GM21723 (cell line): ENCODE measurements around the gene SLC46A1.

Source experiments
- ATAC-seq: cut with Tn5 transposase; IDR thresholded peaks from one replicate; pipeline ENCODE4 v1.9.1; 2021; ENCODE audit warnings: mild to moderate bottlenecking, moderate library complexity; ENCODE audit not compliant: unreplicated experiment

The SLC46A1 gene

DNA sequence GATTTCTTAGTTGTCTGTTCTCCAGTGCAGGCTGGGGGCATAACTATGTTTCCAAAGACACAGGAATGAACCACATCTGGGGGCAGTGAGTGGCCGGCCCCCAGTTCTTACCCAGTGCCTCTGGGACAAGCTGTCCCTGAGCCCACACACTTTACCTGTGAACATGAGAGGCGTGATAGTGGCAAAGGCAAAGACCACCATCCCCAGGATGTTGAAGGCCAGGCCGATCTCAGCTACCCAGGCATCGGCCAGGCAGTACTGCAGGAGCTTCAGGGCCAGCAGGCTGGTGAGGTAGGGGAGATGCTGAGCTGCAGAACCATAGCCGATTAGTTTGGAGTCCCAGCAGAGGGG, 1.6 kb downstream of the SLC46A1 start:
- no peak for ATAC-seq

DNA sequence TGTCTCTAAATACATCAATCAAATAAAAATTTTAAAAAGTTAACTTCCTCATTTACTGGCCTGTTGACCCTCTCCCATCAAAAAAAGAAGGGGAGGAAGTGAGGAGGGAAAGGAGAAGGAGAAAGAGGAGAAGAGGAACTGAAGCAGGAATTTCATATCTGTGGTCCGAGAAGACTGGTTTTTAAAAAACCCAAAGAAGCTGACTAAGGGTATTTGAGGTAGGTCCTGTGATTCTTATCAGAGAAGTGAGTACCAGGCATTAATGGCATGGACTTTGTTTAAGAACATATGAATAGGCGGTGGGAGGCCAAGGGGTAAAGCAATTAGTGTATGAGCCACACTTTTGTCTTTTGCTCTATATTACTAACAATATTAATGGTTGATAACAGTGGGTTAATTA, 2.0 kb downstream of the SLC46A1 start:
- no peak for ATAC-seq

DNA sequence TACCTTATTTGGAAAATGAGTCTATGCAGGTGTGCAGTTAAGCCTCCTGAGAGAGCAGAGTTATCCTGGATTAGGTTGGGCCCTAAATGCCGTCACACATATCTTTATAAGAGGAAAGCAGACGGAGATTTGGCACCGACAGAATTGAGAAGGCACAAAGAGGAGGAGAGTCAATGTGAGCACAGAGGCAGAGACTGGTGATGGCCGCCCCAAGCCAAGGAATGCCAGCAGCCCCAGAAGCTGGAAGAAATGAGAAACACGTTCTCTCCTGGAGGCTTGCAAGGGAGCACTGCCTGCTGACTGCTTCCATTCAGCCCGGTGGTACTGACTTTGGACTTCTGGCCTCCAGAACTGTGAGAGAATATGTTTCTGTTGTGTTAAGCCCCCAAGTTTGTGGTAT, 3.2 kb downstream of the SLC46A1 start:
- ATAC-seq: no peak

DNA sequence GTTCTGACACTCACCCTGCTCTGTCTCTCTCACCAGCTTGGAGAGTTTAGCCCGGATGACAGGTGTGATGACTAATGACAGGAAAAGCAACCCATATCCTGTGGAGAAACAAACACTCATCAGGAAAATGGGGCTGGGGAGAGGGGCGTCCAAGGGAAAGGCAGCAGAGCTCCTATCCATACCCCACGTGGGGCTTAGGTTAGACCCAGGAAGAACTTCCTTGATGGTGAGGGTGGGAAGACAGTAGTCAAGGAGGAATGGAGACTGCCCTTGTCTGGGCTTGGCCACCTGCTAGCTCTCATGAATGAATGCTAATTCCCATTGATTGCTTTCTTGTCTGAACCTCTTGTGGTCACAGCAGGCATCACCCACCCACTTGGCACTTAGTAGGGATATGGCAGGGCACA, 3.8 kb downstream of the SLC46A1 start:
- no peak for ATAC-seq

DNA sequence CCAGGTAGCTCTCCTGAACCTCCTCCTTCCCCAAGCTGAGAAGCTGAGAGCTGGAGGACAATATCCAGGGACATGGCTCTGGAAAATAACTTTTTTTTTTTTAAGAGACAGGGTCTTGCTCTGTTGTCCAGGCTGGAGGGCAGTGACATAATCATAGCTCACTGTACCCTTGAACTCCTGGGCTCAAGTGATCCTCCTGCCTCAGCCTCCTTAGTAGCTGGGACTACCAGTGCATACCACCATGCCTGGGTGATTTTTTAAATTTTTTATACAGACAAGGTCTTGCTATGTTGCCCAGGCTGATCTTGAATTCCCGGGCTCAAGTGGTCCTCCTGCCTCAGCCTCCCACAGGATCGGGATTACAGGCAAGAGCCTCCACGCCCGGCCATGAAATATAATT, 6.2 kb downstream of the SLC46A1 start:
- no peak for ATAC-seq

DNA sequence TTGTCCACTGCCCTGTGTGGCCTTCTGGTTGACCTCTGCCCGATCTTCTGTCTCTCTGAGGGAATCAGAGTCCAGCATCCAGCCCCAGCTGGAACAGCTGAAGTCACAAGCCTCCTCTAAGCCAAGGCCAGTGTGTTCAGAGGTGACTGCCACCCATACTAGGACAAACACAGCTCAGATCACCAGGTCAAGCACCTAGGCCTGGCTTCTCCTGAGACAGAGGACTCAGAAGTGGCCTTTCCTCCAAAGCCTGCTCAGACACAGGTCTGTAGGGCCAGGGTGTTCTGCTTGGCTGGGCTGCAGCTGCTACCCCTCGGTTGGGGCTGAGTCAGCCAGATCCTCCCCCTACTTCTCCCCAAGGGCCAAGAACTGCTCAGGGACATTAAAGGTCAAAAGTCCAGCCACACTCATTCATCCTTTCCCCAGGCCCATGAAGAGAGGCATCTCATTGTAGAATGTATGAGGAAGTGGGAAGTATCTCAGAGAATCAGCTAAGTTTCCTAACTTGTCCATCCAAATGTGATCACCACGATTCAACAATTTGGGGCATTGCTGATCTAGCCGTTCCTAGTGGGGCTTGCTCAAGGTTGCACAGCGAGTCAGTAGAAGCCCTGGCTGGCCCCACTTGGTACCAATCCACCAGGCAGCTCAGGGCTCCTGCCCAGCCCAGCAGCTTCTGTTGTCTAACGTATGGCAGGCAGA, 7.6 kb downstream of the SLC46A1 start:
- ATAC-seq: no peak

DNA sequence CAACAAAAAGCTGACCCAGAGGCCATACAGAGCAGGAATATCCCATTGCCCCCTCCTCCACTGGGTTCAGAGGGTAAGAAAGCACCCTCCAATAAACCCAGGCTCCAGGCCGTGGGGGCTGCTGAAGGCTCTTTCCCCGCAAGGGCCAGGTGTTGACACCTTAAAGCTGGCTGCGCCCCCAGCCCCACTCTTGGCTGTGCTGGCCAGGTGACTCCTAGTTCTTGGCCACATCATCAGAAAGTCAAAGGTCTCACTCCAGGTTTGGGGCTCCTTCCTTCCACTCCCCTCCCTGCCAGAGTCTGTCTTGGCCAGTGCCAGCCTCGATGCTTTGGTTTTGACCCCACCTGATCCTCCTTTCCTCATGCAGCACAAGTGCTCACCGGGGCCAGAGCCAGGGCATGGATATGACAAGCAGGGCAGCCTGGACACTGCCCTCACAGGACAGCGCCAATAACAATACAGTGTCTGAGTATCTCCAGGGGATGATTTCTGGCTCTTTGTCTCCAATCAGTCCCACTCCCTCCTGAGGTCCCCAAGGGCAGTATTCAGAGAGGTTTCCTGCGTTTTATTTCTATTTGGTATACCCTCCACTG, 8.2 kb downstream of the SLC46A1 start:
- ATAC-seq: no peak

DNA sequence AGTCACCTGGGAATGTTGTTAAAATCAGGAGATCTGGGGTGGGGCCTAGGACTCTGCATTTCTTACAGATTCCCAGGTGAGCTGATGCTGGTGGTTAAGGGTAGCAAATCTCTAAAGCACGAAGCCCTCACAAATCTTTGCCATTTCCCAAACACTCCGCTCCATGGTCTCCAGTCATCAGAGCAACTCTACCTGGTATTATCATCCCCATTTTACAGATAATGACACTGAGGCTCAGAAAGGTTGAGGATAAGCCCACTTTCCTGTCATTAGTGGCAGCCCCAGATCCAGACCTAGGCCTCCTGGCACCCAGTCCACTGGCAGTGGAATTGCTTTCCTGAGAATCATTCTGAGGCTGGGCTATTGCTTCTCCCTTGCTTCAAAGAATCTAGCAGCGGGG, 8.7 kb downstream of the SLC46A1 start:
- ATAC-seq: no peak

DNA sequence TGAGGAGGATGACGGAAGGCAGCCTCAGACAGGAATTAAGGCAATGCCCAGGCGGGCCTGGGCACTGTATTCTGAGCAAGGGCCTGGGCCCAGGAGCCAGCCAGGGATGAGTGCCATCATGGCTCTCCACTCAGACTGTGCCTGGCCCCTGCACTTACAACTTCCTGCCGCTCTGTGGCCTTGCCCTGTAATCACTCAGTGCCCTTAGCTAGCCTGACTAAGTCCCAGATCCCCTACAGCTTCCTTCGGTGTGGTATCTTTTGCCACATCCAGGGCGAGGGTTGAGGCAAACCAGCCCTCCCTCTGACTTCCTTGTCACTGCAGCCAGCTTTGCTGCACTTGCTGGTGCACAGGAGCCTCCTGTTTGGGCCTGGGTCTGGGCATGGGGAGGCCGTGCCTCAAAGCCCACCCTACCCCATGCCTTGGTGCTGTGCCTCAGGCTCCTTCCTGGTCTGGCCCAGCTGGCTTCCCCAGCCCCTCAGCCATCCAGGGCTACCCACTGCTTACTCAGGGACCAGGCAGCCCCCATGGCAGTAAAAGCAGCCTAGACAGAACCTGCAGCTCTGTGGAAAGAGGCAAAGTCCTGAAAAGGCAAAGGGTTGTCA, 9.3 kb downstream of the SLC46A1 start:
- ATAC-seq: no peak

DNA sequence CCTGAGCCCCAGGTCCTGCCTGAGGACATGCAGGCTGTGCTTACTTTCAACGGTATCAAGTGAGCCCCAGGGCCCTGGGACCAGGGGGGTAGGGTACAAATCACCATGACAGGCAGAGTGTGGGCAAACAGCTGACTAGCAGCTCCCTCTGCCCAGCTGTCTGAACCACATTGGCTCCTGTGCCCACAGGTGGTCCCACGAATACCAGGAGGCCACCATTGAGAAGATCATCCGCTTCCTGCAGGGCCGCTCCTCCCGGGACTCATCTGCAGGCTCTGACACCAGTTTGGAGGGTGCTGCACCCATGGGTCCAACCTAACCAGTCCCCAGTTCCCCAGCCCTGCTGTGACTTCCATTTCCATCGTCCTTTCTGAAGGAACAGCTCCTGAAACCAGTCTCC, 10.0 kb downstream of the SLC46A1 start:
- ATAC-seq: no peak

DNA sequence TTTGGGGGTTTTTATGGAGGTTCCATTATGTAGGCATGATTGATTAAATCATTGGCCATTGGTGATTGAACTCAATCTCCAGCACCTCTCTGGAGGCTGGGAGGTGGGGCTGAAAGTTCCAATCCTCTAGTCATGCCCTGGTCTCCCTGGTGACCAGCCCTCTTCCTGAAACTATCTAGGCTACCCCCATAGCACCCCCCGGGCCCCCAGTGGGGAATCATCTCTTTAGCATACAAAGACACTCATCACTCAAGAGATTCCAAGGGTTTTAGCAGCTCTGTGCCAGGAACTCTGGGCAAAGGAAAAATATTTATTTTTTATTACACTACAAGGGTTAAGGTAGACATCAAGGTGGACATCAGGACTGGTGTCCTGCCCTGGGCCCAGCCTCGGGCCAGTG, 10.6 kb downstream of the SLC46A1 start:
- no peak for ATAC-seq

DNA sequence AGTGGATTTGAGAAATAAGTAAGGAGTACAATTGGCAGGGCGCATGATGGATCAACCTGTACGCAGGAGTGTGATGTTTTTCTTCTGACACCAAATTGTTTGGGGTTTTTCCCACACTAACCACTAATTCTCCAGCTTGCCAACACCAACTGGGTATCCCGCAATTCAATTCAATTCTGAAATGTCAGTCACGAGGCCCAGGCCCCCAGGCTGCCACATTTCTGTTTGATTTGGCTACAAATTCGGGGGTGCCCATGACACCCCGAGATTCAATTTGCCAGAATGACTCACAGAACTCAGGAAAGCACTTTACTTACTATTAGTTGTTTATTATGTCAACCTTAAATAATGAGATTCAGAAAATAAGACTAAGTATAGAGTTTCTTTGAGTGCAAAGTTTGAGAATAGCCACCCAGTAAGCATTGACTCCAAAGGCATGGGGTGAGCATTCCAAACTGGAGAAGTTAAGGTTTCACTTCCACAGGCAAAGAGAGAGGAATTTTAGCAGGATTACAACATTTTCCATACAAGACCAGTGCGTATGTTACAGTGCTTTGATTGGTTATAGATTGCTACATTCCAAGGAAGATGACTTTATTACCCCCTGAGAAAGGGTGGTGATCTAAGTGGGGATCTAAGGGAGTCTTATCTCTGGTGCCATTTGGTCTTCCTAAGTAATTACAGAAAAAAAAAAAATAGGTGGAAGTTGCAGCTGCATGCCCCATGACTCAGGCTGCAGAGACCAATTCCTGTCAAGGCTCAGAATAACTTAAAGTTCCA, 11.5 kb downstream of the SLC46A1 start:
- ATAC-seq: no peak

DNA sequence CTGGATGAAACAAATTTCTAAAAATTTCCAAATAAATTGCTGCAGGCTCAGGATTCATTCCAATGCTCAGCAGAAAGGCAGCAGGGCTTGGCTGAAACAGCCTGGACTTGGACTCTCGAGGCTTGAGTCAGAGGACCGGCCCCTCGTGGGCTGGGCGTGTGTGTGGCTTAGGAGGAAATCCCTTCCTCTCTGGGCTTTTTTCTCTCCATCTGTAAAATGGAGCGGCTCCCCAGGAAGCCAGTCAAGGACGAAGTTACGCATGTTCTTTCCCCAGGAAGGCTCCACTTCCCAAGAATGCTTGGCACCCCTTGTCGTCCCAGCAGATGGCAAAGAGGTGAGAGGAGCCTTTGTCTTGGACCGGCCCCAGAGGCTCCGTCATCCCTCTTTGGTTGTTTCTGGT, 13.5 kb downstream of the SLC46A1 start:
- ATAC-seq: no peak

DNA sequence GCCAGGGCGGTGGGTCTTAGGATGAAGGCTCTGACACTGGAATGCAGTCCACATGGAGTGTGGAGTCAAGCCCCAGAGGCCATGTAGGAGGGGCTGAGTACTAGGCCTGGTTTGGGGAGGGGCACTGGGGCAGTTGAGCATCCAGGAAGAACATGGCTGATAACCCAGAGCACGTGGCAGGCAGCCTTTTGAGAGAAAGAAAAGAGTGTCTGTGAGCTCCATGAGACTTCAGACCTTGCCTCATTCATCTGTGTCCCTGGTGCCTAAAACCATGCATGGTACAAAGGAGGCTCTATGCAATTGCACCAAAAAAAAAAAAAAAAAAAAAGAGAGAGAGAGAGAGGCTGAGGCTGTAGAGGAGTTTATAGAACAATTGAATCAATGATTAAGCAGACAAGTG, 14.6 kb downstream of the SLC46A1 start:
- ATAC-seq: no peak

DNA sequence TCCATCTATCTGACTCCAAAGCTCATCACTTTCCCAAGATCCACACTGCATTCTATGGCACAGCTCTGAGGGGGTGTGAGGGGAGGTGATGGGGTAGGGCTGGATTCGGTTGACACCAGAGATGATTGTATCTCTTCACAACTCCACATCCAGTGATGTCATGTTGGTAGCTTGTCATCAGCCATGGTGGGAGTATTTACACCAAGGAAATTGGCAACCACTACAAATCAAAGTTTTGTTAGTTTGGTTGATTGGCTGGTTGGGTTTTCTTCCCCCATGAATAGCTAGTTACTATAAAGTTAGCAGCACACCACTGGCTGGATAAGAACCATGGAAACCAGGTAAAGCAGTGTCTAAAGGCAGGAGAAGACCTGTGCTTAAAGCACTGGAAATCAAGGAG, 15.0 kb downstream of the SLC46A1 start:
- ATAC-seq: no peak

DNA sequence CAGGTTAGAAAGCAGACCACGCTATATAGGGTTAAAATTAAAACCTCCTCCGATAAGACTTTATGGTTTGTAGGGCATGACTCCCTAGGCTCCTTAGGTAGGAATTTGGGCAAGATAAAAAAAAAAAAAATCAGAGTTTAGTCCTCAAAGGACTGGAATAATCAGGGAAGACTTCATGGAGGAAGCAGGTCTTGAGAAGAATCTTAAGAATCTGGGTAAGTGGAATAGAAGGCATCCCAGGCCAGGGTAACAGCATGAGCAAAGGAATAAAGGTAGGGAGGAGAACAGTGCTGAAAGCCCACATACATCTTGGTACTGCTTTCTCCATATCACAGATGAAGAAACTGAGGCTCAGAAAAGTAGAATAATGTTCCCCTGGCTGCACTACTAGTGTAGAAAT, 15.4 kb downstream of the SLC46A1 start:
- ATAC-seq: no peak

DNA sequence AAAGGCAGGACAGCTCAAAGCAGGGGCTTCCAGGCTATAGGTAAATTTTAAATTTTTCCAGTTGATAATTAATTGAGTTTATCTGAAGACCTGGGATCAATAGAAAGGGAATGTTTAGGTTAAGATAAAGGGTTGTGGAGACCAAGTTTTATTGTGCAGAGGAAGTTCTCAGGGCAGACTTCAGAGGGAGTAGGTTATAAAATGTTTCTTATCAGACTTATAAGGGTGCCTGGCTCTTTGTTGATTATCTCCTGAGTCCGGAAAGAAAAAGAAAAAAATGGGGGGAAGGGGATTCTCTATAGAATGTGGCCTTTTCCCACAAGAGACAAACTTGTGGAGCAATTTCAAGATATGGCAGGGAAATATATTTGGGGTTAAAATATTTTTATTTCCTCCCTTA, 15.9 kb downstream of the SLC46A1 start:
- no peak for ATAC-seq

DNA sequence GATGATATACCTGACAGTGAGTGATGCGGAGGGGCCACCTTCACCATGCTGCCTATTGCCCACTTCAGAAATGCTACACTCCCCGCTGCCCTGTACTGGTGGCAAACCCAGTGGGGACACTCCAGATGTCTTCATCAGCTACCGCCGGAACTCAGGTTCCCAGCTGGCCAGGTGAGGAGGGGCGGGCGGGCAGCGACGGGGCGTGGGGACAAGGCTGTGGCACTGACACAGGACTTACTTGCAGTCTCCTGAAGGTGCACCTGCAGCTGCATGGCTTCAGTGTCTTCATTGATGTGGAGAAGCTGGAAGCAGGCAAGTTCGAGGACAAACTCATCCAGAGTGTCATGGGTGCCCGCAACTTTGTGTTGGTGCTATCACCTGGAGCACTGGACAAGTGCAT, 17.9 kb downstream of the SLC46A1 start:
- ATAC-seq: no peak

DNA sequence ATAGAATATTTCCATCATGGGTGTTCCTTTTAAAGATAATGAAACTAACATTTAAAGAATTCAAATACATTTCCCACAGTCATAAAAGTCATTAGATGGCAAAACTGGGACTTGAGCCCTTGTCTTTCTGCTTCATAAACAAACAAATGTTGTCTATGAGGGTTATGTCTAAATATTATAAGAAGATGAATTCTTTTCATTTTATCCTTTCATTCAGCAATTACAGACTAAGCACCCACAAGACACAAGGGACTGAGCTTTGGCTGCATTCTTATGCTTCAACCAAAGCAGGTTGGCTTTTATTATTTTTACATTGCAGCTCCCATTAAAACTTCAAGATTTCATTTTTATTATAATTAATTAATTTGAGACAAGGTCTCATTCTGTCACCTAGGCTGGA, 19.6 kb downstream of the SLC46A1 start:
- ATAC-seq: no peak

DNA sequence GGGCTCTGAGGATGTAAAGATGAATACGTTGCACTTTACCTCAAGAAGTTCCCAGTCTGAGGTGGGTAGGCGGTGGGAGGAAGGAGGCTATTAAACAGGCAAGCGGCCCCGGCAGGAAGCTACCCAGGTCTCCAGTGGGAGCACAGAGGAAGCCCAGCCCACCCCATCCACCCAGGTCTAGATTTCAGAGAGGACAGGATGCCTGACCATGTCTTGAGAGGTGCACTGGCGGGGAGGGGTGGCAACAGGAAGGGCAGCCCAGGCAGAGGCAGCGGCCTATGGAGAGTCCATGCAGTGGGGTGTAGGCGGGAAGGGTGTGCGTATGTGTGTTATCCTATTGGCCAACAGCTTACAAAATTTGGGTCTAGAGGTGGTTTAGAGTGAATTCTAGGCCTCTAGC, 20.6 kb downstream of the SLC46A1 start:
- ATAC-seq: no peak

DNA sequence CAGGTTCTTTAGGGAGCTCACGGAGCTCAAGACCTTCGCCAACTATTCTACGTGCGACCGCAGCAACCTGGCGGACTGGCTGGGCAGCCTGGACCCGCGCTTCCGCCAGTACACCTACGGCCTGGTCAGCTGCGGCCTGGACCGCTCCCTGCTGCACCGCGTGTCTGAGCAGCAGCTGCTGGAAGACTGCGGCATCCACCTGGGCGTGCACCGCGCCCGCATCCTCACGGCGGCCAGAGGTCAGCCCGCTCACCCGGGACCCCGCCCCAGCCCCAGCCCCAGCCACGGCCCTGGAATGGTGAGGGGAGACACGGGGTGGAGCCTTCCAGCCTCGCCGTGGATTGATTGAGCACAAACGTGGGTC, 21.0 kb downstream of the SLC46A1 start:
- ATAC-seq: no peak
